HEK293 (cell line): ENCODE measurements around the gene TSC2.
"Not testable (repeated sequence)": the region's sequence is repeated elsewhere in the genome, so short reads cannot be mapped to it uniquely, and the experiment has no call there.

Experiments
- GFI1B ChIP-seq: fragments of 450-650 bp; formaldehyde crosslinking; IDR thresholded peaks from 2 replicates; pipeline ENCODE4 v1.5.1; 2016; ENCODE audit warnings: missing biosample characterization, missing genetic modification characterization
- KLF1 ChIP-seq: fragments of 450-650 bp; formaldehyde crosslinking; IDR thresholded peaks from 2 replicates; pipeline ENCODE4 v1.5.1; 2016; ENCODE audit warnings: missing biosample characterization, missing genetic modification characterization
- RBAK ChIP-seq: fragments of 450-650 bp; formaldehyde crosslinking; IDR thresholded peaks from 2 replicates; pipeline ENCODE4 v1.5.1; 2016; ENCODE audit warnings: missing biosample characterization, missing genetic modification characterization
- SP2 ChIP-seq: fragments of 450-650 bp; formaldehyde crosslinking; IDR thresholded peaks from 2 replicates; pipeline ENCODE4 v1.5.1; 2016; ENCODE audit warnings: missing biosample characterization, missing genetic modification characterization
- YY1 ChIP-seq: fragments of 450-650 bp; formaldehyde crosslinking; IDR thresholded peaks from 2 replicates; pipeline ENCODE4 v1.5.1; 2018; ENCODE audit warnings: missing biosample characterization, missing genetic modification characterization
- ZEB2 ChIP-seq: fragments of 450-650 bp; formaldehyde crosslinking; IDR thresholded peaks from 2 replicates; pipeline ENCODE4 v1.5.1; 2016; ENCODE audit warnings: missing biosample characterization, missing genetic modification characterization
- ZFP41 ChIP-seq: fragments of 450-650 bp; formaldehyde crosslinking; IDR thresholded peaks from 2 replicates; pipeline ENCODE4 v1.5.1; 2016; ENCODE audit warnings: missing biosample characterization, missing genetic modification characterization, borderline replicate concordance
- ZNF114 ChIP-seq: fragments of 450-650 bp; formaldehyde crosslinking; IDR thresholded peaks from 2 replicates; pipeline ENCODE4 v1.5.0; 2017; ENCODE audit warnings: missing biosample characterization, missing genetic modification characterization
- ZNF157 ChIP-seq: fragments of 450-650 bp; formaldehyde crosslinking; IDR thresholded peaks from 2 replicates; pipeline ENCODE4 v1.5.1; 2016; ENCODE audit warnings: missing biosample characterization, missing genetic modification characterization
- ZNF274 ChIP-seq, 2 experiments: fragments of 200-500 bp in 1 of 2; fragments of 450-650 bp in 1 of 2; sonication (Bioruptor generic) in 1 of 2; formaldehyde crosslinking in 1 of 2; IDR thresholded peaks; 2 replicates each; pipeline versions ENCODE4 v1.5.1 to v1.6.1; 2014 to 2016; ENCODE audit warnings: borderline replicate concordance in 1 of 2, inconsistent platforms in 1 of 2, low read length in 1 of 2, missing biosample characterization in 1 of 2, missing genetic modification characterization in 1 of 2
- ZNF600 ChIP-seq: fragments of 450-650 bp; formaldehyde crosslinking; IDR thresholded peaks from 2 replicates; pipeline ENCODE4 v1.5.1; 2016; ENCODE audit warnings: missing biosample characterization, missing genetic modification characterization
- ZSCAN23 ChIP-seq: fragments of 450-650 bp; formaldehyde crosslinking; IDR thresholded peaks from 2 replicates; pipeline ENCODE4 v1.5.1; 2016; ENCODE audit warnings: missing biosample characterization, missing genetic modification characterization
- TF ChIP-seq, protein P1 (sequence below): fragments of 450-650 bp; formaldehyde crosslinking; IDR thresholded peaks from 2 replicates; pipeline ENCODE4 v1.5.1; 2016; ENCODE audit warnings: missing biosample characterization, missing genetic modification characterization

DNA sequence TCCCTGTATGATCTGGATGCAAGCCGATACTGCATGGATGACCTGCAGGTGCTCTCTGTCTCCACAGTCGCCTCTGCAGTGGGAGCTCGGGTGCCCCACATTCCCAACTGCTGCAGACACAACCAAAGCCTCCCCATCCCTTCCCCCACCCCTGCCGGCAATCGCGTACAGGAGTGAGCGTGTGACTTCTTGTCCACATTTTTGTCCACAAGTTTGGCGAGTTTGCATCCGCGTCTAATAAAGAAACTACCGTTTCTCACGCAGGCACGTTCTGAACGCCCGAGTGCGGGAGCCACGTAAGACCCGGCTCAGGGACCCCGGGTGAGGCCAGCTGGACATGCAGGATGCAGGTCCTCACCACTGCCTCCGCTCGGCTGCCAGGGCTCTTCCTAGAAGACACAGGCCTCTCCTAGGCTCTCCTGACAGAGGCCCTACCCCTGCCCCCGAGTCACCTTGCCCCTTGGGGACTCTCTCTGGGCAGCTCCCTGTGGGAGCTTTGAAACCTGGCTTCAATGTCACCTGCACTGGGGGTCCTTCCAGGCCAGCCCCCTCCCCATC lies 82.2 kb downstream of the TSC2 start:
- not testable (repeated sequence) for TF ChIP-seq ZNF157 (tag by site-specific recombination); ZNF274 (IDR thresholded peaks at IDR 0.05; ENCODE audit: low read length); ZNF274 (tag by site-specific recombination; IDR thresholded peaks at IDR 0.05; ENCODE audit: borderline replicate concordance); ZNF600 (tag by site-specific recombination); ZNF114 (tag by site-specific recombination); ZSCAN23 (tag by site-specific recombination); SP2 (tag by site-specific recombination); GFI1B (tag by site-specific recombination); RBAK (tag by site-specific recombination); YY1 (tag by site-specific recombination); KLF1 (tag by site-specific recombination); ZFP41 (tag by site-specific recombination); ZEB2 (tag by site-specific recombination)
- TF ChIP-seq, protein P1, sequence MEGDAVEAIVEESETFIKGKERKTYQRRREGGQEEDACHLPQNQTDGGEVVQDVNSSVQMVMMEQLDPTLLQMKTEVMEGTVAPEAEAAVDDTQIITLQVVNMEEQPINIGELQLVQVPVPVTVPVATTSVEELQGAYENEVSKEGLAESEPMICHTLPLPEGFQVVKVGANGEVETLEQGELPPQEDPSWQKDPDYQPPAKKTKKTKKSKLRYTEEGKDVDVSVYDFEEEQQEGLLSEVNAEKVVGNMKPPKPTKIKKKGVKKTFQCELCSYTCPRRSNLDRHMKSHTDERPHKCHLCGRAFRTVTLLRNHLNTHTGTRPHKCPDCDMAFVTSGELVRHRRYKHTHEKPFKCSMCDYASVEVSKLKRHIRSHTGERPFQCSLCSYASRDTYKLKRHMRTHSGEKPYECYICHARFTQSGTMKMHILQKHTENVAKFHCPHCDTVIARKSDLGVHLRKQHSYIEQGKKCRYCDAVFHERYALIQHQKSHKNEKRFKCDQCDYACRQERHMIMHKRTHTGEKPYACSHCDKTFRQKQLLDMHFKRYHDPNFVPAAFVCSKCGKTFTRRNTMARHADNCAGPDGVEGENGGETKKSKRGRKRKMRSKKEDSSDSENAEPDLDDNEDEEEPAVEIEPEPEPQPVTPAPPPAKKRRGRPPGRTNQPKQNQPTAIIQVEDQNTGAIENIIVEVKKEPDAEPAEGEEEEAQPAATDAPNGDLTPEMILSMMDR (tag by site-specific recombination), result not testable (repeated sequence)
